HG02870 (cell line): ENCODE results near the gene SHISA6.

Experiments used
- ATAC-seq: cut with Tn5 transposase; IDR thresholded peaks from one replicate; pipeline ENCODE4 v1.9.1; 2021; ENCODE audit warnings: mild to moderate bottlenecking, moderate library complexity; ENCODE audit not compliant: unreplicated experiment

Gene SHISA6

GRCh38 chr17:11430751-11431150 lies 189.7 kb downstream of the SHISA6 start:
- no peak for ATAC-seq

DNA sequence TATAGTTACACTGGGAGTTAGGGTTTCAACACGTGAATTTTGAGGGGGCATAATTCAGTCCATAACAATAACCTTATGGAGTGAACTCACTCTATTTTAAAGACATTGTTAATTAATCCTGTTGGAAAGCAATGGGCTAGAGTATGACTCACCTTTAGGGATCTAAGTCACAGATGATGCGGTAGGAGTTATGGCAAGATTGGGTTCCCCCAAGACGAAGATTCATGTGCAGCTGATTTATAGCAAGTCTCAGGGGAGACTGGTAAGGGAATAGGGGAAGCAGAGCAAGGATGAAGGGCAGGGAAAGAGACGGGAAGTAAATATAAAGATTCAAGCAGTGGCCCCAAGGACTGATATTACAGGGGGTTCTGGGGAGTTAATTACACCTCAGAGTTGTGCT lies 197.7 kb downstream of the SHISA6 start:
- ATAC-seq: no peak

DNA sequence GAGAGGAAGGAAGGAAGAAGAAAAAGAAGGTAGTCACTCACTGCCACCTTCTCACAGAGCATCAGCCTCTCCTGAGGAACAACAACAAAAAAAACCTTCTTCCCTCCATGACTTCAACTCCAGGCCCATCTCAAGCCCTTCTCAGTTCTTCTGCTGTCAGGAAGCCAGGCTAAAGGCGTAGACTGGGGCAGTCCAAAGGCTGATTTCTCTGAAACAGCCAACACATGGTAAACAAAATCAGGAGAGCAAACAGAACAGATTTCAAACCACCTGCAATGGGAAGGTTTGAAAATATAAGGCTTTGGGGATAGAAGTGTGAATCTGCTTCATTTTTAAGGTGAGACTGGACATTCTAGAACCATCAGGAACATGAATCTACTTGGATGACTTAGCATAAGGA lies 200.0 kb downstream of the SHISA6 start:
- no peak for ATAC-seq

DNA sequence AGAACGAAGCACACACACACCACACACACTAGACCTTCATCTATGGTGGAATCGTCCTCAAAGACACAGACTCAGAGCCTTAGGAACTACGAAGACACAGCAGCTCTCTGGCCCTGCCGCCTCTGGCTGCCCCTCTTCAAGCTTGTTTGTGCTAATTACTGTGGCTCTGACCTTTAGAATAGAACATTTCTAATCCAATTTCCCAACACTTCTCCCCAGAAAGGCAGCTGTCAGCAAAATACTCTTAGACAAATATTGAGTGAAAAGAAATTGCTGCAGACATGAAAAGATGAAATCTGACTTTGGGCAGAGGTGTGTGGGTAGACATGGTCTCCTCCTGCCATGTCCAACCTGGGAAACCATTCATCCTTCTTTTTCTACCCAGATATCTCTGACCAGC lies 205.3 kb downstream of the SHISA6 start:
- no peak for ATAC-seq

GRCh38 chr17:11454096-11454495 lies 213.1 kb downstream of the SHISA6 start:
- no peak for ATAC-seq

- ATAC-seq: no peak
Measured at GRCh38 chr17:11458279-11458678, 217.3 kb downstream of the SHISA6 start.

DNA sequence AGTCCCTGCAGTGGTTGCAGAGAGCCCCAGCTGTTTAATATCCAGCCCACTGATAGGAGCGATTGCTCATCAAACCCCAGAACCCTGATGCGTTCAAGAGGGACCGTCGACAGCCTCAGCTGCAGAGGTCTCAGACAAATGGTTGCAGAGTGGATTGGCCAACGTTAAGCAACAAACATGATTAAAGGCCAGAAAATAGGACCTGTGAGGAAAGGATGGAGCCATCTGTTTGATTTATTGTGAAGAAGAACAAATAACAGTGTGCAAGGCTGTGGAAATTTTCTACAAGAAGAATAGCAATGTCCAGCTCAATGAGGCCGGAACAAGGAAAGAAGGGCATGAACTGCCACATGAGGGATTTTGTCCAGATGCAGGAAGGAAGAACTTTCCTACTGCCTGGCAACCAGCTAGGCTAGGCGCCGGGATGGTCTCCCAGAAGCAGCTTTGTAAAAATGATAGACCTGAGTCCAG lies 218.9 kb downstream of the SHISA6 start:
- no peak for ATAC-seq

GRCh38 chr17:11461993-11462548 lies 221.1 kb downstream of the SHISA6 start:
- ATAC-seq: no peak

- no peak for ATAC-seq
Measured at GRCh38 chr17:11467639-11468038, 226.6 kb downstream of the SHISA6 start.

- no peak for ATAC-seq
Measured at GRCh38 chr17:11485336-11486100, 244.5 kb downstream of the SHISA6 start.

DNA sequence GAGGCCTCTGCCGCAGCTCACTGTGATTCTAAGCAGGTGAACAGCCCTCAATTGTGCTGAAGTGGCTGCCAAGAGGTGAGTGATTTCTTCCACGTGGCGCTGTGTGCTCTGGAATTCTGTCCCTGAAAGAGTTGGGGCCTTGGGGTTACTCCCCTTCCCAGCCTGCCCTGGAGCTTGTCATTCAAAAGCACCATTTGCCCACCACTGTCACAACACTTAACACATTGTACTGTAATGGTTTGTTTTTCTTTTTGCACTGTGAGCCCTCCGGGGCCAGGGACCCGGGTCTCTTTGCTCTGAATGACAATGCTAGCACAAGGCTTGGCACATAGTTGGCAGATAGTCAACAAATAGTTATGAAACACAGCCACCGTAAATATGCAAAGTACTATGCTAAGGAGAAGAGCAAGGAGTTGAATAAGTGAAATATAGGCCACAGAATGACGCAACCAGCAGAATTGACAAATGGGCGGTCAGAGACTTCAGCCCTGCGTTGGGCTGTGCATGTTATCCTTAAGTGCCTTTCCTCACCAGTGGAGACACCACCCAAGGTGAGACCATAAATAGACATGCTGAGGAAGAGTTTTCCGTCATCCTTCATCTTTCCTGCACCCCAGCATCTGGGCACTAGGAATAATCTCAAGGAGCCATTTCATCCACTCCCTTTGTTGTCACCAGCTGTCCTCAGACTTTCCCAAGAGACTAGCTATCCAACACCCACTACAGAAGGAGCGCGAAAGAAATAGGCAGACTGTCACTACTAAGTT lies 245.3 kb downstream of the SHISA6 start:
- ATAC-seq: no peak

DNA sequence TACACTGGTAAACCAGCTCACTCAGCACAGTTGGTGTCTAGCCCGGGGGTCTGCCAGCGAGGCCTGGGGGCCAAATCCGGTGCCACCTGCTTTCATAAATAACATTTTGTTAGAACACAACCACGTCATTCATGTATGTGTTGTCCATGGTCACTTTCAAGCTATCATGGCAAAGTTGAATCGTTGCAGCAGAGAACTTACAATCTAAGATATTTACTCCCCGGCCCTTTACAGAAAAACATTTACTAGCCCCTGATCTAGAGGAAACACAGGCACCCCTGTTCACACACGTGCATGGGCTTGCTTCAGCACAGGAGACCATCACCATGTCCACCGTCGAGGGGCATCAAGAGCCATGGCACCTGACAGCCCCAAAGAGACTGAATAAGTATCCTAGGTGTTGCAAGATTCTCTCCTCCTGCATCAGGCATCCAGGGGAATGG lies 245.9 kb downstream of the SHISA6 start:
- ATAC-seq: no peak

- ATAC-seq: no peak
Measured at GRCh38 chr17:11487469-11487868, 246.5 kb downstream of the SHISA6 start.

- no peak for ATAC-seq
Measured at GRCh38 chr17:11488407-11488806, 247.4 kb downstream of the SHISA6 start.

- no peak for ATAC-seq
Measured at GRCh38 chr17:11490171-11490755, 249.2 kb downstream of the SHISA6 start.

- ATAC-seq: no peak
Measured at GRCh38 chr17:11492511-11492910, 251.5 kb downstream of the SHISA6 start.

GRCh38 chr17:11493936-11494335 lies 252.9 kb downstream of the SHISA6 start:
- ATAC-seq: no peak

DNA sequence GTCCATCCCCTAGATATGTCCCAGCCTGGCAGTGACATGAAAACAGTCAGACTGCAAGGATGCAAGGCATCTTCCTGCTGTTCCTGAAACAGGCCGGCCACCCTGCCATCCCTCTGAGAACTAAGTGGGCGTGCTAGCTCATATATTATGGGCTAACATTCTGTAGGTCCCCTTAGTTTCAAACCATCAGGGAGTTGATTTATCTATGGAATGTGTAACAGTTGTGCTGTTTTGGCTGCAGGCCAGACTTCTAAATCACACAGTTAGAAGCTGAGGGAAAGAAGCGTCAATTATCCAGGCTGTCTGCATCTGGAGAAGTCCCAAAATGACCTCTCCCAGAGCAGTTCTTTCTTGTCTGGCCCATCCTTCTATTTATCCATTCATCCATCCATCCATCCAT lies 254.6 kb downstream of the SHISA6 start:
- no peak for ATAC-seq

DNA sequence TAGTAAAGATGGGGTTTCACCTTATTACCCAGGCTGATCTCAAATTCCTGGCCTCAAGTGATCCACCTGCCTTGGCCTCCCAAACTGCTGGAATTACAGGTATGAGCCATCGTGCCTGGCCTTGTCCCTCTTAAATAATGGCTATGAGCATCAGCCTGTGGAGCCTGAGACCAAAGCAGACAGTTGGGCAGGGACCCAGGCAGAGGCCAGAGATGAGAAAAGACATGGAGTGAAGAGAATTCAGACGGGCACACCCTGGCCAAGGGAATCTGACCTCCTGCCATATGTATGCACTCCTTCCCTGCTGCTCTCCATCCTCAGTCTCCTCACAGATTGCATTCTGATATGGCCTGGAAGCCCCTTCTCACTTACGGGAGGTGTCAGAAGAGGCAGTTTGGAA lies 258.9 kb downstream of the SHISA6 start:
- ATAC-seq: no peak

GRCh38 chr17:11503308-11504035 lies 262.5 kb downstream of the SHISA6 start:
- no peak for ATAC-seq

DNA sequence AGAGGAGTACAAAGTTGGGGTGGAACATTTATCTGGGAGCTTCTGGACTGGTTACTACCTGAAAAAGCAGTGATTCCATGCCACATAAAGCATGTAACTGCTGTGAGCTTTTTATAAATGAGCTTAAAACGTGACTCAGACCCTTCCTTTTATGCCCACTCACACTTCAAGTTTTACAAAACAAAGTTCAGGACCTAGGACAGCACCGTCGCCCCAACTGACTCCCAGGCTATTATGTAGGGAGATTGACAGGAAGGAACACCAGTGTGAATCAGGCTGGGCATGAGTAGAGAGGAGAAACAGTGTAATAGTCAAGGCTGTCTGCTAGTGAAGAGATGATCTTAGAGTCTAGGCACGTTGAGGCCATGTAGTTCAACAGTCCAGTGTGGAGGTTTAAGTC lies 265.6 kb downstream of the SHISA6 start:
- no peak for ATAC-seq
